B cell (primary cell): ENCODE data around the gene ATAD2B. TPM values are rescaled to one million over a fixed set of nuclear protein-coding genes. Genes with fewer than 3 reads are reported as not detected.

Experiments used
- ATAC-seq: fragments of 200-7000 bp; cut with Tn5 transposase; one replicate; pipeline ENCODE4 v1.10.0; 2021; ENCODE audit warnings: low read depth, mild to moderate bottlenecking, moderate number of reproducible peaks, moderate library complexity
- CTCF ChIA-PET: fragments of 350-600 bp; sonication (Branson Sonifier 250); formaldehyde crosslinking; loops from one replicate; lab custom pipeline; 2021; ENCODE audit warnings: antibody characterized with exemption, inconsistent platforms; lab: Charles Lee
- POLR2A ChIA-PET: fragments of 350-600 bp; sonication (Branson Sonifier 250); formaldehyde crosslinking; loops from one replicate; lab custom pipeline; 2021; ENCODE audit warnings: antibody characterized with exemption; lab: Charles Lee
- DNase-seq: peaks from one replicate; pipeline ENCODE4 v3.0.0; 2013
- H2AFZ ChIP-seq: 2 replicates; pipeline ENCODE4 v1.6.1; 2012; ENCODE audit warnings: mild to moderate bottlenecking, low read depth, low read length; ENCODE audit not compliant: insufficient read depth, poor library complexity, severe bottlenecking
- H3K27ac ChIP-seq, 2 donors: 1 replicate in 1 of 2; 2 replicates in 1 of 2; pipeline ENCODE4 v1.5.1; 2012 to 2013; ENCODE audit warnings: low read length in 2 of 2, mild to moderate bottlenecking in 2 of 2, moderate library complexity in 1 of 2
- H3K27me3 ChIP-seq, 4 experiments: fragments of 200-600 bp in 1 of 4; sonication (generic) in 1 of 4; replicated peaks in 1 of 4; 1 replicate in 2 of 4; 2 replicates in 2 of 4; pipeline versions ENCODE4 v1.6.1 to v1.7.0; 2013 to 2016; ENCODE audit warnings: low read length in 3 of 4, mild to moderate bottlenecking in 2 of 4, mixed read lengths in 1 of 4, moderate library complexity in 1 of 4; ENCODE audit not compliant: insufficient read depth in 4 of 4, control insufficient read depth in 3 of 4; ENCODE audit errors: control extremely low read depth in 1 of 4
- H3K36me3 ChIP-seq, 2 experiments: replicated peaks in 1 of 2; 1 replicate in 1 of 2; 2 replicates in 1 of 2; pipeline versions ENCODE4 v1.6.1 to v1.7.1; 2013; ENCODE audit warnings: low read length in 1 of 2; ENCODE audit not compliant: insufficient read depth in 2 of 2, control insufficient read depth in 1 of 2; ENCODE audit errors: control extremely low read depth in 1 of 2, extremely low read depth in 1 of 2
- H3K4me1 ChIP-seq, 2 donors: fragments of 200-600 bp in 1 of 2; sonication (generic) in 1 of 2; 1 replicate in 1 of 2; 2 replicates in 1 of 2; pipeline versions ENCODE4 v1.5.1 to v1.6.1; 2013 to 2017; ENCODE audit warnings: low read length in 2 of 2; ENCODE audit not compliant: control insufficient read depth in 2 of 2, insufficient read depth in 2 of 2
- H3K4me2 ChIP-seq: replicated peaks from 2 replicates; pipeline ENCODE3; 2012; ENCODE audit warnings: mild to moderate bottlenecking, low read depth, low read length; ENCODE audit not compliant: poor library complexity, severe bottlenecking
- H3K4me3 ChIP-seq, 5 experiments: fragments of 200-600 bp in 1 of 5; sonication (generic) in 1 of 5; 1 replicate in 3 of 5; 2 replicates in 2 of 5; pipeline versions ENCODE4 v1.5.1 to v1.7.0; 2011 to 2016; ENCODE audit warnings: low read length in 4 of 5, mild to moderate bottlenecking in 4 of 5, low read depth in 2 of 5, control low read depth in 1 of 5, moderate library complexity in 1 of 5; ENCODE audit not compliant: insufficient read depth in 1 of 5; ENCODE audit errors: control extremely low read depth in 1 of 5, extremely low read depth in 1 of 5
- H3K79me2 ChIP-seq: fragments of 200-600 bp; sonication (generic); one replicate; pipeline ENCODE4 v1.6.0; 2016; ENCODE audit warnings: low read length; ENCODE audit not compliant: control insufficient read depth, insufficient read depth
- H3K9ac ChIP-seq: fragments of 200-600 bp; sonication (generic); 2 replicates; pipeline ENCODE4 v1.6.1; 2017; ENCODE audit warnings: mild to moderate bottlenecking, low read length, moderate library complexity
- H3K9me3 ChIP-seq, 3 donors: one replicate each; pipeline versions ENCODE4 v1.6.1 to v1.7.1; 2013; ENCODE audit warnings: low read length in 2 of 3; ENCODE audit not compliant: control insufficient read depth in 2 of 3, insufficient read depth in 1 of 3; ENCODE audit errors: control extremely low read depth in 1 of 3
- H4K20me1 ChIP-seq: 2 replicates; pipeline ENCODE4 v1.6.0; 2012; ENCODE audit warnings: mild to moderate bottlenecking, low read length; ENCODE audit not compliant: insufficient read depth, control insufficient read depth, poor library complexity, severe bottlenecking
- H3K27ac Mint-ChIP-seq: one replicate; pipeline ENCODE4 v1.8.0; 2021; ENCODE audit warnings: mixed read lengths
- H3K27me3 Mint-ChIP-seq: one replicate; pipeline ENCODE4 v1.8.0; 2021; ENCODE audit warnings: mixed read lengths
- H3K4me1 Mint-ChIP-seq: one replicate; pipeline ENCODE4 v1.8.0; 2021; ENCODE audit warnings: mixed read lengths
- H3K4me3 Mint-ChIP-seq: one replicate; pipeline ENCODE4 v1.8.0; 2021; ENCODE audit warnings: mixed read lengths
- H3K9me3 Mint-ChIP-seq: one replicate; pipeline ENCODE4 v1.8.0; 2022; ENCODE audit warnings: mixed read lengths; ENCODE audit not compliant: insufficient read depth
- EZH2 ChIP-seq: IDR thresholded peaks from 2 replicates; pipeline ENCODE4 v1.6.1; 2012; ENCODE audit warnings: borderline replicate concordance, low read depth, mild to moderate bottlenecking, moderate library complexity, low read length; ENCODE audit not compliant: insufficient read depth, poor library complexity, severe bottlenecking
- WGBS: methylation state at CpG from one replicate; pipeline ENCODE4 v1.1.5; 2013; ENCODE audit warnings: missing lambda C conversion rate; ENCODE audit not compliant: insufficient coverage; 5-methylcytosine and 5-hydroxymethylcytosine counted together
- intact Hi-C: fragments of 100-400 bp; cut with micrococcal nuclease; formaldehyde crosslinking; loops from one replicate; pipeline ENCODE4 v1.10.0; 2022
- polyA plus RNA-seq: library from polyadenylated mRNA; depleted of rRNA; stranded (reverse); fragments of >200 nt; gene quantifications from 2 replicates; pipeline ENCODE4 v1.2.3, GENCODE V29; 2012
- total RNA-seq, 2 donors: library from RNA; stranded (reverse); fragments of 120-200 nt in 1 of 2; gene quantifications; 1 replicate in 1 of 2; 2 replicates in 1 of 2; pipeline versions ENCODE4 v1.2.3 to v1.2.4, GENCODE V29; 2013 to 2022
- TF ChIP-seq, protein P1 (sequence below): fragments of 200-600 bp; IDR thresholded peaks from one replicate; pipeline ENCODE4 v1.8.0; 2022; ENCODE audit warnings: antibody characterized with exemption, mild to moderate bottlenecking

The ATAD2B gene
- total and polyA plus RNA-seq, 2 donors (not counting 1 experiment from before 2014, with no cell fraction given), result 5.1 to 90.8 TPM

DNA sequence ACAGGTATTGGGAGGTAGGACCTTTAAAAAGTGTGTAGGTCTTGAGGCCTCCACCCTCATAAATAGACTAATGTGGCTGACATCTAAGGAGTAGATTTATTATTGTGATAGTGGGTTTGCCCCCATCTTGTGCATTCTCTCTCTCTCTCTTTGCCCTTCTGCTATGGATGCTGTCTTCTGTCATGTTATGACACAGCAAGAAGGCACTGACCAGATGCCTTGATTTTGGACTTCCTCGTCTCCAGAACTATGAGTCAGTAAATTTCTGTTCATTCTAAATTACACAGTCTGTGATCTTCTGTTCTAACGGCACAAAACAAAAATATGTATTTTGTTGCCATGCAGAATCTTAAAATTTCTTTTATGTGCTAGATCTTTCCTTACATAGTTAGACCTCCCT is 66.9 kb downstream of the ATAD2B start:
- H2AFZ ChIP-seq, result no peak overlapping the region
- no peaks in the 10 kb centered on the region for H3K4me1 ChIP-seq
- no peak for DNase-seq
- Mint-ChIP-seq H3K27ac (no peak overlapping the region), H3K9me3 (no peaks in the 10 kb centered on the region), H3K4me1 (no peaks in the 10 kb centered on the region), H3K27me3 (no peaks in the 10 kb centered on the region), H3K4me3 (no peak overlapping the region)
- intact Hi-C loops, result no loop called here
- ChIA-PET POLR2A (no interaction called here), CTCF (no interaction called here)
- no peaks in the 10 kb centered on the region for H4K20me1 ChIP-seq
- no peaks in the 10 kb centered on the region for H3K27me3 ChIP-seq
- no peak overlapping the region for H3K27ac ChIP-seq
- TF ChIP-seq, protein P1, sequence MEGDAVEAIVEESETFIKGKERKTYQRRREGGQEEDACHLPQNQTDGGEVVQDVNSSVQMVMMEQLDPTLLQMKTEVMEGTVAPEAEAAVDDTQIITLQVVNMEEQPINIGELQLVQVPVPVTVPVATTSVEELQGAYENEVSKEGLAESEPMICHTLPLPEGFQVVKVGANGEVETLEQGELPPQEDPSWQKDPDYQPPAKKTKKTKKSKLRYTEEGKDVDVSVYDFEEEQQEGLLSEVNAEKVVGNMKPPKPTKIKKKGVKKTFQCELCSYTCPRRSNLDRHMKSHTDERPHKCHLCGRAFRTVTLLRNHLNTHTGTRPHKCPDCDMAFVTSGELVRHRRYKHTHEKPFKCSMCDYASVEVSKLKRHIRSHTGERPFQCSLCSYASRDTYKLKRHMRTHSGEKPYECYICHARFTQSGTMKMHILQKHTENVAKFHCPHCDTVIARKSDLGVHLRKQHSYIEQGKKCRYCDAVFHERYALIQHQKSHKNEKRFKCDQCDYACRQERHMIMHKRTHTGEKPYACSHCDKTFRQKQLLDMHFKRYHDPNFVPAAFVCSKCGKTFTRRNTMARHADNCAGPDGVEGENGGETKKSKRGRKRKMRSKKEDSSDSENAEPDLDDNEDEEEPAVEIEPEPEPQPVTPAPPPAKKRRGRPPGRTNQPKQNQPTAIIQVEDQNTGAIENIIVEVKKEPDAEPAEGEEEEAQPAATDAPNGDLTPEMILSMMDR, result no peak
- no peak for TF ChIP-seq EZH2
- H3K4me2 ChIP-seq, result no peak overlapping the region
- ATAC-seq, result no peak
- peaks cover 3 to 29% of the 10 kb centered on the region in 2 experiments for H3K36me3 ChIP-seq
- WGBS, result no CpG with 5 or more reads among the region's 2 CpGs
- H3K4me3 ChIP-seq, result no peak overlapping the region
- no peak overlapping the region for H3K9ac ChIP-seq
- H3K79me2 ChIP-seq, result no peaks in the 10 kb centered on the region
- H3K9me3 ChIP-seq, result no peaks in the 10 kb centered on the region

GRCh38 chr2:23859234-23859633 is 67.7 kb downstream of the ATAD2B start:
- ATAC-seq, result no peak
- H3K4me1 Mint-ChIP-seq, result no peaks in the 10 kb centered on the region
- Histone ChIP-seq H3K27ac (no peak overlapping the region), H4K20me1 (no peaks in the 10 kb centered on the region), H2AFZ (no peak overlapping the region), H3K9ac (no peak overlapping the region), H3K9me3 (no peaks in the 10 kb centered on the region), H3K4me1 (no peaks in the 10 kb centered on the region), H3K36me3 (peaks cover 3 to 27% of the 10 kb centered on the region in 2 experiments), H3K27me3 (no peaks in the 10 kb centered on the region), H3K4me3 (no peak overlapping the region), H3K79me2 (no peaks in the 10 kb centered on the region), H3K4me2 (no peak overlapping the region)
- intact Hi-C loops, result no loop called here
- TF ChIP-seq EZH2, result no peak
- TF ChIP-seq, protein P1, result no peak
- no peaks in the 10 kb centered on the region for H3K9me3 Mint-ChIP-seq
- no peak for DNase-seq
- WGBS, result no CpG with 5 or more reads among the region's 2 CpGs
- ChIA-PET CTCF (interaction anchor here (1.2 kb wide), 1 partner anchor 35 kb away, joined by 3 read pairs; no protein-coding TSS in a partner anchor), POLR2A (interaction anchor here (0.6 kb wide), 1 partner anchor 39 kb away, joined by 3 read pairs; no protein-coding TSS in a partner anchor)
- no peak overlapping the region for H3K4me3 Mint-ChIP-seq
- H3K27ac Mint-ChIP-seq, result no peak overlapping the region
- H3K27me3 Mint-ChIP-seq, result no peaks in the 10 kb centered on the region
